ENCODE data around the gene TKTL1.

- TF ChIP-seq EZH2 (IDR thresholded peaks at IDR 0.05; ENCODE audit: low read length) (no peak), CTCF (optimal IDR thresholded peaks at IDR 0.05 in 1 of 3, IDR thresholded peaks at IDR 0.05 in 1 of 3, conservative IDR thresholded peaks at IDR 0.05 in 1 of 3; ENCODE audit: extremely low read depth in 1 of 3, insufficient read depth in 2 of 3, low read length in 3 of 3) (no peak)
Observed at GRCh38 chrX:154378799-154379568, 83.4 kb downstream of the TKTL1 start, which contains the start of gene EMD.
